ENCODE data around the gene FBXO42.
A peak's percentile ranks its signal among the peaks of the same experiment; 100 is the strongest.

The FBXO42 gene

DNA sequence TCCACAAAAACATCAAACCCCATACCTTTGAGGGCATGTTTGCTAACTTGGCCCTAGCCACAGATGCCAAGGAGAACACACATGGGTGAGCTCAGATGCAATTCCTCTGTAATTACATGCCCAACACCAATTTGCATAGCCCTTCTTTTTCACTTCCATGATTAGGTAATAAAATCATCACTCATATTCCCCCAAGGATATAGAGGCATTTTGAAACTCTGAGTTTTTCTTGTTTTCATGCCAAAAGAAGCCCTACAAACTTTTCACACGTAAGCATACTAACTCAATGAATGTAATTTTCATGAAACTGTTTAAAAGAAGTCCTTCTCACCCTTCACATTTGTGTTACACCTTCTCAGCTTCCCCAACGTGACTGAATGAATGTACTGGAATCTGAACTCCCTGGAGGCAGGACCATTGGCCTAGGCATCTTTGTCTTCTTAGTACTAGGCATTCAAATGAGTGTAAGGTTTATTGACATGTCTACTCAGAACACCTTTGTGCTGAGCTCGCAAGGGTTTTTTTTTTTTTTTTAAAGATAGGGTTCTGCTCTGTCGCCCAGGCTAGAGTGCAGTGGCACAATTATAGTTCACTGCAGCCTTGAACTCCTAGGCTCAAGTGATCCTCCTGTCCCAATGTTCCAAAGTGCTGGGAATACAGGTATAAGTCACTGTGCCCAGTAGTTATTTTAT, 31.0 kb downstream of the FBXO42 start:
- no peak for DNase-seq

DNA sequence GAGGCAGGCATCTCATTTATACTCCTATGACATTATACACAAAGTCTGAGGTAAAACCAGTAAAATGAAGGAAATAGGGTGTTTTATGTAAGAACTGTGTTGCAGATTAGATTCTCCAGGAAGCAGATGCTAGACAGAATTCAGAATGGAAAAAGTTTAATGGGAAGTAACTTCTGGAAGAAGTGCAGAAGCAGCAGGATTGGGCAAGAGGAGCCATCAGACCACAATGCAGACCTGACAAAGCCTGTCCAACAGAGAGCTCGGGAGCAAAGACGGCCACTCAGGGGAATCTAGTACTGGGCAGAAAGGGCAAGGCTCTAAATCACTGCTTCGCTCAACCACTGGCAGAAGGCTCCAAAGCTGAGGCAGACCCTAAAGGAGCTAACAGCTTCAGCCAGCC, 33.7 kb downstream of the FBXO42 start:
- DNase-seq = no peak

DNA sequence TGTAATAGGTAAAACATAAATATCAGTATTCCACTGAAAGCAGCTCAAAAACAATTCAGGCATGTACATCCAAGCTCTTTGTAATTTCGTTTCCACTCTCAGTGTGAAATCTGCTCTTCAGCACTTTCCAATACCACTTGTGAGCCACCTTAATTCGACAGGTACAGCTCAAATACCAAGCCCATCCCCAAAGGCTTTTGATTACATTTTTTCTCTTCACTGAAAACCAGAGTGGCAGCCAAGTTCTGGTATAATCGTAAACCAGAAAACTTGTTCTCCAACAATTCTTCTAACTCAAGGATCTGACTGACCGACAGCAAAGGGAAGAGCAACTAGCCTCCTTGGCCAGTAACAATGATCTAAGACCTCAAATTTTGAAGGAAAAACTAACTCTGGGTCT, 36.8 kb downstream of the FBXO42 start:
- no peak for DNase-seq

- DNase-seq = no peak
Observed at GRCh38 chr1:16307222-16307621, 45.1 kb downstream of the FBXO42 start.

- DNase-seq = no peak
Observed at GRCh38 chr1:16302709-16303627, 49.3 kb downstream of the FBXO42 start.

GRCh38 chr1:16300436-16300835, 51.8 kb downstream of the FBXO42 start:
- no peak for DNase-seq

DNA sequence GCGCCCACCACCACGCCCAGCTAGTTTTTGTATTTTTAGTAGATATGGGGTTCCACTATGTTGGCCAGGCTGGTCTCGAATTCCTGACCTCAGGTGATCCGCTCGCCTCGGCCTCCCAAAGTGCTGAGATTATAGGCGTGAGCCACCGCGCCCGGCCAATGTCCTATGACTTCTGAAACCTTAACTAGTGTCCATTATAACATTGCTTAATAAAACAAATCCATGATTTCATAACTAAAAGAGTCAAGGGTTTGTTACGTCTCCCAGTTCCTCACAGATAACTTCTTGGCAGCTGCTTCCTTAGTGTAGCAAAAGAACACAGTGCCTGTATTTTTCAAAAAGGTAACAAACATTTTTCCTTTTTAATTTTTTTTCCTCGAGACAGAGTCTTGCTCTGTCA, 53.6 kb downstream of the FBXO42 start:
- DNase-seq = no peak

DNA sequence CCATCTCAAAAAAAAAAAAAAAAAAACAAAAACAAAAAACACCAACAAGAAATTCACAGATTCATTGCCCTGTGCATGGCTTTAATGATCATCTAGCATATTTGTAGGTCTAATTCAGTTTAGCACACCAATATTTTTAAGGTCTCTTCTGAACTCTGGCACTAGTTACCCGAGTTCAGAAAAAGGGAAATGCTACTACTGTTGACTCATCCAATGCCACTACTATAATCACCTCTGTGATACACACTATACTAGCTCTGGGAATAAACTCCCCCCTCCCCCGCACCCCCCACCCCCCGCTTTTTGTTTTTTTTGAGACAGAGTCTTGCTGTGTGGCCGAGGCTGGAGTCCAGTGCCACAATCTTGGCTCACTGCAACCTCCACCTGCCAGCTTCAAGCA, 55.6 kb downstream of the FBXO42 start:
- DNase-seq = no peak

DNA sequence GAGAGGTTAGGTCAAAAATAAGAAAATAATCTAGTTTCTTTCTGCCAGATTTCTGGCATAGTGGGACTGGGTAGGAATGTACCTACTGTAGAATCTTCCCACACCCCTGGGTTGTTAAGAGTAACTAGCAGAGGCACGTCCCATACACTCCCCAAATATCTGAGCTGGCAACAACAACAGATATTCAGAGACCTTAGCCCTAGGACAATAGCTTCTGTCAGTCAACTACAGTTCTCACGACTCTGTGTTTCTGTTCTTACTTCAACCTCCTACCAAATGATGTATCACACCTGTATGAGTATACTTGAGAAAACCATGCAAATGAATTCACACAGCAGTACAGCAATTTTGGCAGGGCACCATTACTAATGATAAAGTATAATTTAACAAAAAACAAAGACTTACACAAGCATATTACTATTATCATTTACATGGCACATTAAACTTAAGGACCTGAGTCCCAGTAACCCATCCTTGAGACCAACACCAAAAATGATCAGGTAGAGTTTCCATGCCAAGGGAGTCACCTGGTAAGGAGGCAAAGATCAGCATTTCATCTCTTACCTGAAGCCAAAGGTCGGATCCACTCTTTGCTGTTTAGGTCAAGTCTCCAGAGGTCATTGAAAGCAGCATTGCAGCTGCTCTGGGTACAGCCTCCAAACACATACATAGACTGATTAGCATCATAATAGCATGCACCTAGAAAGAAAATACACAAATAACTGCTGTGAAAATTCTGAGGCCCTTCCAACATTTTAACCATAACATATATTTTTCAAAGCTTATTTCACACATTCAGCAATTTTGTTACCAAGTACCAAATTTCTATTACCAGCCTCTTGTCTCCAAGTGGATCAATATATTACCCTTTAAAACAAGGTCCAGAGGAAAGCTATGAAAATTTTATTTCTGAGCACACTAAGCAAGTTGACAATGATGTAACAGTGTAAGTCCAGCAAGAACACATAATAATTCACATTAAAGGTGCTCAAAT, 57.8 kb downstream of the FBXO42 start:
- no peak for DNase-seq

- peak; percentile 34 for DNase-seq
Observed at GRCh38 chr1:16293538-16293937, 58.7 kb downstream of the FBXO42 start.

GRCh38 chr1:16292739-16293138, 59.5 kb downstream of the FBXO42 start:
- no peak for DNase-seq

DNA sequence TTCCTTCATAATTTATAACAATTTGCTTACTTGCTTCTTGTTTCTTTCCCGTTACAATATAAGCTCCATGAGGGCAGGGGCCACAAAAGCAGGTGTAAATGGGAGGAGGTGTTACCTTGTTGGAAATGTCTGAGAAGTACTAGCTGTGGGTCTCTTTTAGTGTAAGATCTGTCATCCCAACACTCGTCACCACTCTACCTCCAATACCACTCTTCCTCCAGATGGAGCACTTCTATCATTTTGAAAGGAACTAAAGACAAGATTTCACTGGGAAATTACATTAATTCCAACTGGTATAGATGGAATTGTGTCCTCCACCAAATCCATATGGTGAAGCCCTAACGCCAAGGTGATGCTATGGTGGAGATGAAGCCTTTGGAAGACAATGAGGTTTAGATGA, 62.3 kb downstream of the FBXO42 start:
- DNase-seq = no peak

DNA sequence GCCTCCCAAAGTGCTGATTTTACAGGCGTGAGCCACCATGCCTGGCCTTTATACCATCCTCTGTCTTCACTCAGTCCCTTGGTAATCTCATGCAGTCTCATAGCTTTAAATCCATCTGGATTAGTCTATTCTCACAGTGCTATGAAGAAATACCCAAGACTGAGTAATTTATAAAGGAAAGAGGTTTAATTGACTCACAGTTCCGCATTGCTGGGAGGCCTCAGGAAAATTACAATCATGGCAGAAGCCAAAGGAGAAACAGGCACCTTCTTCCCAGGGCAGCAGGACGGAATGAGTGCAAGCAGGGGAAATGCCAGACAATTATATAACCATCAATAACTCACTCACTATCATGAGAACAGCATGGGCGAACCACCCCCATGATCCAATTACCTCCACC, 66.2 kb downstream of the FBXO42 start:
- no peak for DNase-seq

- no peak for DNase-seq
Observed at GRCh38 chr1:16281765-16282164, 70.5 kb downstream of the FBXO42 start.

DNA sequence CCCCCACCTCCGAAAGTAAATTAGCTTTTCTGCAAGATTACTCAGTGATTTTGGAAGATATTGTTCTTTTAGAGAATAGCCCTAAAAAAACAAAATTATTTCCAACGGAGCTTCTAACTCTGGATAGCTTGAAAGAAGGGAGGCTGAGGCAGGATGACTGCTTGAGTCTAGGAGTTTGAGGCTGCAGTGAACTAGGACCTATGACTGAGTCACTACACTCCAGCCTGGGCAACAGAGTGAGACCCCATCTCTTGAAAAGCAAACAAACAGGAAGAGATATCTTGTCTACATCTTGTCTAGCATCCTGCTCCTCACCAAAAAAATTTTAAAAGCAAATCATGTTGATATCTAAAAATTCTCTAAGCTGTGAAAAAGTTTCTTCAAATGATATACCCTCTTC, 73.1 kb downstream of the FBXO42 start:
- DNase-seq = no peak

DNA sequence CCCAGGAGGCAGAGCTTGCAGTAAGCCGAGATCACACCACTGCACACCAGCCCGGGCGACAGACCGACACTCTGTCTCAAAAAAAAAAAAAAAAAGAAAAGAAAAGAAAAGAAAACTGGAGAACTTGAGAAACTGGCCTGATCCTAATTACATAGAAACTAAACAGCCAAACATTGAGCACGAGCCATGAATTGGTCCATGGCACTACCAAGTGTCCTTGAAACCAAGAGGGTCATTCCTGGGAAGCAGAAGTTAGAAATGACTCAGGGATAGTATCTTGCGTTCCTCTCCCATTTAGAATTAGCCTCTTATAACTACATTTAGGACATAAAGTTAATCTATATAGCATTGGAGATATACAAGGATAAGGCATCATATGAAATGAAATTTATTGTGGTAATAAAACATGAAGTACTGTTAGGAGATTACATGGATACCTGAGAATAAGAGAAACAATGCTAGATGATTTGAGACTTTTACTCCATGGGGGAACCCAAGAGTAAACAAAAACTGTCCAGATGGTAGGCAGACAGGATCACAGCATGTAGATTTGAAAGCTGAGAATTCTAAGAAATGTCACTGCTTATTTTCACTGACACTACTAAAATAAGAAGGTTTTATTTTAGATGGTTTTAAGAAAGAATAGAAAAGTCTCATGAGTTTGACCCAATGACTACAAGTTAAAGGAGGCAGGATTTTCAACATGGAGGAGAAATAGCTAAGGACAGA, 75.8 kb downstream of the FBXO42 start:
- DNase-seq = no peak

DNA sequence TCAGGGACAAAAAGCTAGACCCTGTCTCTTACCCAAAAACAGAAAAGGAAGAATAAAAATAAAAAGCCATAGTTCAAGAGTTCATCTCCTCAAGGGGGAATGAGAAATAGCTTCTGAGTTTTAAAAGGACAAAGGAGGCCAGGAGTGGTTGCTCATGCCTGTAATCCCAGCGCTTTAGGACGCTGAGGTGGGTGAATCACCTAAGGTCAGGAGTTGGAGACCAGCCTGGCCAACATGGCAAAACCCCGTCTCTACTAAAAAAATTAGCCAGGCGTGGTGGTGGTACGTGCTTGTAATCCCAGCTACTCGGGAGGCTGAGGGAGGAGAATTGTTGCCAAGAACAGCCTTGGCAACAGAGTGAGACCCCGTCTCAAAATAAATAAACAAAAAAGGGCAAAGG, 76.7 kb downstream of the FBXO42 start:
- no peak for DNase-seq

GRCh38 chr1:16267690-16268180, 84.5 kb downstream of the FBXO42 start:
- peak; percentile 26 for DNase-seq

- peak; percentile 94 for DNase-seq
Observed at GRCh38 chr1:16266411-16267118, 85.7 kb downstream of the FBXO42 start.

DNA sequence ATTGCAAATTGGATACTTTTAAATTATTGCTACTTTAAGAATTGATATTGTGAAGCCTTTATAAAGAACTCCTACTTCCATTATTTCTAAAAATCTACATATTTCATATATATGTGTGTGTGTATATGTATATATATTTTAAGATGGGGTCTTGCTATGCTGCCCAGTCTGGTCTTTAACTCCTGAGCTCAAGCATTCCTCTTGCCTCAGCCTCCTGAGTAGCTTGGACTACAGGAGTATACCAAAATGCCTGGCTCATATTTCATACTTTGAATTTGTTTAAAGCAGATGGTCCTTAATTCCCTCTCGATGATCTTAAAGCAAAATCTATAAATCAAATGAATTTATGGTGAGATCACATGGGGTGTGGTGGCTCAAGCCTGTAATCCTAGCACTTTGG, 90.2 kb downstream of the FBXO42 start:
- DNase-seq = no peak

DNA sequence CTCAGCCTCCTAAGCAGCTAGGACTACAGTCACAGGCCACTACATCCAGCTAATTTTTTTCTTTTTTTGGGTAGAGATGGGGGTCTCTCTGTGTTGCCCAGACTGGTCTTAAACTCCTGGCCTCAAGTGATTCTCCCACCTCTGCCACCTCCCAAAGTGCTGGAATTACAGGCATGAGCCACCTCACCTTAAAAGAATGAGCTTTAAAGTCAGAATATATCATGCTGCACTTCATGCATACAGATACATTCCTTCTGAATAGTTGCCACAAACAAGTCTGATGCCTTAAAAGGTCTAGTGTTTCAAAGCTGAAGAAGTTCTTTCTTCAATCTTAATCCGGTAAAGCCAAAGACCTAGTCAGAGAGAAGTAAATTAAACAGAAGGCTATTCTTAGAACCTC, 91.5 kb downstream of the FBXO42 start:
- no peak for DNase-seq
